HepG2 (cell line): Measurements from ENCODE around the gene IFNLR1.

Source experiments
- CBX2 ChIP-seq, 2 experiments: fragments of 200-600 bp in 1 of 2; sonication (generic); formaldehyde crosslinking in 1 of 2; IDR thresholded peaks; 2 replicates each; pipeline versions ENCODE4 v1.7.0 to v1.8.1; 2018 to 2022; ENCODE audit warnings: low read depth in 2 of 2, low read length in 1 of 2, mild to moderate bottlenecking in 1 of 2, missing genetic modification reagents in 1 of 2
- EP300 ChIP-seq, 3 experiments: sonication (generic) in 1 of 3; formaldehyde crosslinking in 1 of 3; IDR thresholded peaks; 2 replicates each; pipeline versions ENCODE4 v1.5.1 to v1.6.1; 2011 to 2020; ENCODE audit warnings: low read depth in 2 of 3, low read length in 2 of 3, borderline replicate concordance in 1 of 3, improper control_type of control experiment in 1 of 3, mild to moderate bottlenecking in 1 of 3, missing genetic modification reagents in 1 of 3, moderate library complexity in 1 of 3
- EZH2 ChIP-seq: conservative IDR thresholded peaks from 2 replicates; pipeline ENCODE4 v1.6.1; 2012; ENCODE audit warnings: mild to moderate bottlenecking, low read depth, low read length, moderate library complexity
- FOXM1 ChIP-seq: sonication (generic); formaldehyde crosslinking; IDR thresholded peaks from 2 replicates; pipeline ENCODE4 v1.5.0; 2020; ENCODE audit warnings: missing genetic modification reagents
- KDM2A ChIP-seq: sonication (generic); formaldehyde crosslinking; IDR thresholded peaks from 2 replicates; pipeline ENCODE4 v1.4.0; 2020; ENCODE audit warnings: low read depth, missing genetic modification reagents, borderline replicate concordance
- RFX1 ChIP-seq: fragments of 450-650 bp; IDR thresholded peaks from 2 replicates; pipeline ENCODE4 v1.6.1; 2017
- SKI ChIP-seq: fragments of 450-650 bp; IDR thresholded peaks from one replicate; pipeline ENCODE4 v1.6.1; 2018; ENCODE audit warnings: mild to moderate bottlenecking; ENCODE audit not compliant: partially characterized antibody
- TSC22D2 ChIP-seq: sonication (generic); formaldehyde crosslinking; IDR thresholded peaks from 2 replicates; pipeline ENCODE4 v1.5.1; 2020; ENCODE audit warnings: missing genetic modification reagents, mild to moderate bottlenecking, borderline replicate concordance
- USF2 ChIP-seq, 2 experiments: sonication (generic) in 1 of 2; formaldehyde crosslinking in 1 of 2; IDR thresholded peaks; 2 replicates each; pipeline versions ENCODE4 v1.5.1 to v1.6.1; 2011 to 2020; ENCODE audit warnings: borderline replicate concordance in 1 of 2, low read depth in 1 of 2, low read length in 1 of 2, mild to moderate bottlenecking in 1 of 2, missing genetic modification reagents in 1 of 2, moderate library complexity in 1 of 2
- TF ChIP-seq, protein P1 (sequence below): sonication (generic); formaldehyde crosslinking; IDR thresholded peaks from 2 replicates; pipeline ENCODE4 v1.4.0; 2020; ENCODE audit warnings: mild to moderate bottlenecking, missing genetic modification reagents
- TF ChIP-seq, protein P2 (sequence below): sonication (generic); formaldehyde crosslinking; IDR thresholded peaks from 2 replicates; pipeline ENCODE4 v1.5.0; 2020; ENCODE audit warnings: mild to moderate bottlenecking, missing genetic modification reagents, moderate library complexity

- TF ChIP-seq CBX2 (IDR thresholded peaks at IDR 0.05; ENCODE audit: low read depth, low read length) = no peak
- no peak for TF ChIP-seq CBX2 (CRISPR knock-in tag; IDR thresholded peaks at IDR 0.05; ENCODE audit: low read depth)
- TF ChIP-seq, protein P1, sequence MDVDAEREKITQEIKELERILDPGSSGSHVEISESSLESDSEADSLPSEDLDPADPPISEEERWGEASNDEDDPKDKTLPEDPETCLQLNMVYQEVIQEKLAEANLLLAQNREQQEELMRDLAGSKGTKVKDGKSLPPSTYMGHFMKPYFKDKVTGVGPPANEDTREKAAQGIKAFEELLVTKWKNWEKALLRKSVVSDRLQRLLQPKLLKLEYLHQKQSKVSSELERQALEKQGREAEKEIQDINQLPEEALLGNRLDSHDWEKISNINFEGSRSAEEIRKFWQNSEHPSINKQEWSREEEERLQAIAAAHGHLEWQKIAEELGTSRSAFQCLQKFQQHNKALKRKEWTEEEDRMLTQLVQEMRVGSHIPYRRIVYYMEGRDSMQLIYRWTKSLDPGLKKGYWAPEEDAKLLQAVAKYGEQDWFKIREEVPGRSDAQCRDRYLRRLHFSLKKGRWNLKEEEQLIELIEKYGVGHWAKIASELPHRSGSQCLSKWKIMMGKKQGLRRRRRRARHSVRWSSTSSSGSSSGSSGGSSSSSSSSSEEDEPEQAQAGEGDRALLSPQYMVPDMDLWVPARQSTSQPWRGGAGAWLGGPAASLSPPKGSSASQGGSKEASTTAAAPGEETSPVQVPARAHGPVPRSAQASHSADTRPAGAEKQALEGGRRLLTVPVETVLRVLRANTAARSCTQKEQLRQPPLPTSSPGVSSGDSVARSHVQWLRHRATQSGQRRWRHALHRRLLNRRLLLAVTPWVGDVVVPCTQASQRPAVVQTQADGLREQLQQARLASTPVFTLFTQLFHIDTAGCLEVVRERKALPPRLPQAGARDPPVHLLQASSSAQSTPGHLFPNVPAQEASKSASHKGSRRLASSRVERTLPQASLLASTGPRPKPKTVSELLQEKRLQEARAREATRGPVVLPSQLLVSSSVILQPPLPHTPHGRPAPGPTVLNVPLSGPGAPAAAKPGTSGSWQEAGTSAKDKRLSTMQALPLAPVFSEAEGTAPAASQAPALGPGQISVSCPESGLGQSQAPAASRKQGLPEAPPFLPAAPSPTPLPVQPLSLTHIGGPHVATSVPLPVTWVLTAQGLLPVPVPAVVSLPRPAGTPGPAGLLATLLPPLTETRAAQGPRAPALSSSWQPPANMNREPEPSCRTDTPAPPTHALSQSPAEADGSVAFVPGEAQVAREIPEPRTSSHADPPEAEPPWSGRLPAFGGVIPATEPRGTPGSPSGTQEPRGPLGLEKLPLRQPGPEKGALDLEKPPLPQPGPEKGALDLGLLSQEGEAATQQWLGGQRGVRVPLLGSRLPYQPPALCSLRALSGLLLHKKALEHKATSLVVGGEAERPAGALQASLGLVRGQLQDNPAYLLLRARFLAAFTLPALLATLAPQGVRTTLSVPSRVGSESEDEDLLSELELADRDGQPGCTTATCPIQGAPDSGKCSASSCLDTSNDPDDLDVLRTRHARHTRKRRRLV (CRISPR knock-in tag) = no peak
- peak; percentile 56 for TF ChIP-seq SKI
- no peak for TF ChIP-seq USF2 (IDR thresholded peaks at IDR 0.05; ENCODE audit: low read depth, low read length)
- no peak for TF ChIP-seq USF2 (CRISPR knock-in tag; IDR thresholded peaks at IDR 0.05; ENCODE audit: borderline replicate concordance)
- TF ChIP-seq, protein P2, sequence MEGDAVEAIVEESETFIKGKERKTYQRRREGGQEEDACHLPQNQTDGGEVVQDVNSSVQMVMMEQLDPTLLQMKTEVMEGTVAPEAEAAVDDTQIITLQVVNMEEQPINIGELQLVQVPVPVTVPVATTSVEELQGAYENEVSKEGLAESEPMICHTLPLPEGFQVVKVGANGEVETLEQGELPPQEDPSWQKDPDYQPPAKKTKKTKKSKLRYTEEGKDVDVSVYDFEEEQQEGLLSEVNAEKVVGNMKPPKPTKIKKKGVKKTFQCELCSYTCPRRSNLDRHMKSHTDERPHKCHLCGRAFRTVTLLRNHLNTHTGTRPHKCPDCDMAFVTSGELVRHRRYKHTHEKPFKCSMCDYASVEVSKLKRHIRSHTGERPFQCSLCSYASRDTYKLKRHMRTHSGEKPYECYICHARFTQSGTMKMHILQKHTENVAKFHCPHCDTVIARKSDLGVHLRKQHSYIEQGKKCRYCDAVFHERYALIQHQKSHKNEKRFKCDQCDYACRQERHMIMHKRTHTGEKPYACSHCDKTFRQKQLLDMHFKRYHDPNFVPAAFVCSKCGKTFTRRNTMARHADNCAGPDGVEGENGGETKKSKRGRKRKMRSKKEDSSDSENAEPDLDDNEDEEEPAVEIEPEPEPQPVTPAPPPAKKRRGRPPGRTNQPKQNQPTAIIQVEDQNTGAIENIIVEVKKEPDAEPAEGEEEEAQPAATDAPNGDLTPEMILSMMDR (CRISPR knock-in tag) = no peak
- peak in 1 of 2 experiments; percentile 84; a peak in 2 of 4 replicates for TF ChIP-seq EP300 (IDR thresholded peaks at IDR 0.05; ENCODE audit: low read depth in 2 of 2, low read length in 2 of 2)
- peak; percentile 67; the same call in 1 of the 2 replicates for TF ChIP-seq EP300 (CRISPR knock-in tag; IDR thresholded peaks at IDR 0.05; ENCODE audit: borderline replicate concordance)
- no peak for TF ChIP-seq EZH2
- no peak for TF ChIP-seq FOXM1 (CRISPR knock-in tag)
- no peak for TF ChIP-seq RFX1
- no peak for TF ChIP-seq TSC22D2 (CRISPR knock-in tag)
- TF ChIP-seq KDM2A = no peak
Observed at GRCh38 chr1:24118410-24119242, 68.5 kb downstream of the IFNLR1 start.
